A549 (cell line): ENCODE results near the gene RAET1L. TPM values are rescaled to one million over a fixed set of nuclear protein-coding genes. Genes with fewer than 3 reads are reported as not detected.
"Not testable (repeated sequence)": the region's sequence is repeated elsewhere in the genome, so short reads cannot be mapped to it uniquely, and the experiment has no call there.

Source experiments
- ATAC-seq, 2 experiments: fragments of 200-7000 bp in 1 of 2; fragments of >200 bp in 1 of 2; cut with Nextera tagmentation in 1 of 2; cut with Tn5 transposase in 1 of 2; 3 replicates each; pipeline versions ENCODE4 v1.8.0 to v1.9.1; 2018 to 2020; ENCODE audit warnings: mild to moderate bottlenecking in 1 of 2, moderate library complexity in 1 of 2
- CTCF ChIA-PET: fragments of 300-600 bp; sonication (Branson Sonifier 250); formaldehyde crosslinking; extraction: SDS; loops from one replicate; lab custom pipeline; 2021; ENCODE audit warnings: antibody characterized with exemption, inconsistent platforms; lab: Yijun Ruan, JAX
- POLR2A ChIA-PET: fragments of 350-600 bp; formaldehyde crosslinking; extraction: SDS; loops from one replicate; lab custom pipeline; 2021; ENCODE audit warnings: antibody characterized with exemption, inconsistent platforms; lab: Yijun Ruan, JAX
- DNase-seq, 2 experiments: peaks; one replicate each; pipeline versions ENCODE4 v3.0.0 to v3.0.0-alpha.2; 2011 to 2016; ENCODE audit warnings: low read depth in 1 of 2, low spot score in 1 of 2
- FAIRE-seq: peaks from 2 replicates; lab custom pipeline; 2011; peaks lifted over from hg19 to GRCh38; lab: Jason Lieb, UNC
- H3K27ac ChIP-seq, 2 experiments: fragments of >200 bp; sonication (Bioruptor Twin); formaldehyde crosslinking; 3 replicates each; pipeline ENCODE4 v1.5.1; 2016 to 2017
- H3K4me1 ChIP-seq: fragments of >200 bp; sonication (Bioruptor Twin); formaldehyde crosslinking; 3 replicates; pipeline ENCODE4 v1.6.1; 2016
- H3K4me2 ChIP-seq: fragments of >200 bp; sonication (Bioruptor Twin); formaldehyde crosslinking; 3 replicates; pipeline ENCODE4 v1.6.1; 2016
- H3K4me3 ChIP-seq: fragments of >200 bp; sonication (Bioruptor Twin); formaldehyde crosslinking; 3 replicates; pipeline ENCODE4 v1.5.1; 2016
- H3K9me3 ChIP-seq: fragments of >200 bp; sonication (Bioruptor Twin); formaldehyde crosslinking; 3 replicates; pipeline ENCODE4 v1.6.1; 2016
- BCL3 ChIP-seq: fragments of >200 bp; sonication (Bioruptor Twin); formaldehyde crosslinking; IDR thresholded peaks from 3 replicates; pipeline ENCODE4 v1.6.1; 2016
- CBX2 ChIP-seq: fragments of 200-600 bp; sonication (generic); IDR thresholded peaks from 2 replicates; pipeline ENCODE4 v1.6.1; 2016; ENCODE audit warnings: low read depth, mild to moderate bottlenecking, borderline replicate concordance
- CHD2 ChIP-seq: fragments of 150-350 bp; IDR thresholded peaks from 2 replicates; pipeline ENCODE4 v1.6.1; 2014; ENCODE audit warnings: low read length; ENCODE audit not compliant: partially characterized antibody
- CHD4 ChIP-seq: fragments of 200-600 bp; sonication (generic); IDR thresholded peaks from 2 replicates; pipeline ENCODE4 v1.6.1; 2016; ENCODE audit warnings: antibody characterized with exemption, mild to moderate bottlenecking, borderline replicate concordance
- CTCF ChIP-seq: fragments of >200 bp; sonication (Bioruptor Twin); formaldehyde crosslinking; IDR thresholded peaks from 3 replicates; pipeline ENCODE4 v1.5.1; 2016
- EHF ChIP-seq: fragments of 250-450 bp; sonication (Bioruptor Pico); IDR thresholded peaks from 2 replicates; pipeline ENCODE4 v1.5.0; 2020; ENCODE audit warnings: mild to moderate bottlenecking
- ESRRA ChIP-seq: fragments of 150-350 bp; IDR thresholded peaks from 2 replicates; pipeline ENCODE4 v1.6.1; 2014; ENCODE audit warnings: mild to moderate bottlenecking, low read length, borderline replicate concordance
- FOSL2 ChIP-seq, 2 experiments: fragments of 450-650 bp in 1 of 2; fragments of >200 bp in 1 of 2; sonication (Bioruptor Twin) in 1 of 2; formaldehyde crosslinking; IDR thresholded peaks; 2 replicates each; pipeline versions ENCODE4 v1.5.0 to v1.6.1; 2016 to 2020; ENCODE audit warnings: mild to moderate bottlenecking in 1 of 2, moderate library complexity in 1 of 2
- GATA3 ChIP-seq: IDR thresholded peaks from 2 replicates; pipeline ENCODE4 v1.6.1; 2012; ENCODE audit warnings: borderline replicate concordance
- HMGXB4 ChIP-seq: fragments of 250-450 bp; sonication (Bioruptor Pico); IDR thresholded peaks from 2 replicates; pipeline ENCODE4 v1.5.0; 2021; ENCODE audit warnings: mild to moderate bottlenecking, moderate library complexity, borderline replicate concordance
- HOXB13 ChIP-seq: fragments of 250-450 bp; sonication (Bioruptor Pico); IDR thresholded peaks from 2 replicates; pipeline ENCODE4 v1.5.0; 2020; ENCODE audit warnings: low read depth, mild to moderate bottlenecking, moderate library complexity
- JUNB ChIP-seq: fragments of >200 bp; sonication (Bioruptor Twin); formaldehyde crosslinking; IDR thresholded peaks from 2 replicates; pipeline ENCODE4 v1.6.1; 2016
- KDM1A ChIP-seq: fragments of 200-600 bp; sonication (generic); IDR thresholded peaks from 2 replicates; pipeline ENCODE4 v1.6.1; 2016; ENCODE audit warnings: low read depth, mild to moderate bottlenecking
- KDM5A ChIP-seq: fragments of 200-600 bp; sonication (generic); IDR thresholded peaks from 2 replicates; pipeline ENCODE4 v1.6.1; 2016; ENCODE audit warnings: antibody characterized with exemption, mild to moderate bottlenecking
- RNF2 ChIP-seq: fragments of 200-600 bp; sonication (generic); IDR thresholded peaks from 2 replicates; pipeline ENCODE4 v1.6.1; 2016; ENCODE audit warnings: low read depth, mild to moderate bottlenecking, antibody characterized with exemption, moderate library complexity, borderline replicate concordance
- TFCP2L1 ChIP-seq: fragments of 250-450 bp; sonication (Bioruptor Pico); IDR thresholded peaks from 2 replicates; pipeline ENCODE4 v1.5.0; 2021; ENCODE audit warnings: mild to moderate bottlenecking
- TP53 ChIP-seq: fragments of 250-450 bp; sonication (Bioruptor Pico); IDR thresholded peaks from 2 replicates; pipeline ENCODE4 v1.5.0; 2021; ENCODE audit warnings: mild to moderate bottlenecking, moderate library complexity
- ZC3H11A ChIP-seq: fragments of 450-650 bp; IDR thresholded peaks from 2 replicates; pipeline ENCODE4 v1.6.1; 2014; ENCODE audit warnings: antibody characterized with exemption, mild to moderate bottlenecking
- ZSCAN20 ChIP-seq: fragments of 250-450 bp; sonication (Bioruptor Pico); IDR thresholded peaks from 2 replicates; pipeline ENCODE4 v1.8.0; 2022; ENCODE audit warnings: mild to moderate bottlenecking, moderate library complexity
- WGBS: methylation state at CpG from one replicate; pipeline ENCODE4 v1.1.6; 2017; ENCODE audit errors: missing lambda C conversion rate; 5-methylcytosine and 5-hydroxymethylcytosine counted together
- polyA minus RNA-seq: library from RNA; depleted of rRNA, polyadenylated mRNA; stranded (reverse); fragments of >200 nt; gene quantifications from 2 replicates; pipeline ENCODE4 v1.2.3, GENCODE V29; 2011; rRNA and poly(A)+ RNA removed
- polyA plus RNA-seq, 4 experiments: library from polyadenylated mRNA; depleted of rRNA in 3 of 4; stranded (reverse); fragments of >200 nt; fragmentation: RNase III in 1 of 4; extraction: RNeasy Plus Mini Kit Qiagen cat#74134 plus additional on column Dnase treatment in 1 of 4; gene quantifications; 2 replicates in 3 of 4; 3 replicates in 1 of 4; pipeline ENCODE4 v1.2.3, GENCODE V29; 2011 to 2017

RAET1L gene, protein sequence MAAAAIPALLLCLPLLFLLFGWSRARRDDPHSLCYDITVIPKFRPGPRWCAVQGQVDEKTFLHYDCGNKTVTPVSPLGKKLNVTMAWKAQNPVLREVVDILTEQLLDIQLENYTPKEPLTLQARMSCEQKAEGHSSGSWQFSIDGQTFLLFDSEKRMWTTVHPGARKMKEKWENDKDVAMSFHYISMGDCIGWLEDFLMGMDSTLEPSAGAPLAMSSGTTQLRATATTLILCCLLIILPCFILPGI
- polyA plus RNA-seq (2011; rRNA removed) = 0.09 TPM in 1 of 2 replicates, not detected in the other
- polyA plus RNA-seq (2012; cell fraction: cytosol; rRNA removed) = 0.09 TPM in 1 of 2 replicates, not detected in the other
- 0.06 TPM in 1 of 2 replicates, not detected in the other for polyA plus RNA-seq (2012; cell fraction: nucleus; rRNA removed)
- polyA plus RNA-seq (2017; fragmentation: RNase III; extraction: RNeasy Plus Mini Kit Qiagen cat#74134 plus additional on column Dnase treatment) = 0.18 to 0.22 TPM in 2 of 3 replicates, not detected in the other
- polyA minus RNA-seq = not detected in 2 replicates

- Histone ChIP-seq H3K4me2 (peak within 1 kb of the TSS; percentile 80), H3K9me3 (no peaks in the 10 kb centered on the region), H3K27ac (peak within 1 kb of the TSS; percentile 42 to 63; a peak in 4 of 6 replicates), H3K4me1 (peaks cover 11% of the 10 kb centered on the region; the same call in 1 of the 3 replicates), H3K4me3 (peak within 1 kb of the TSS; percentile 34)
- no peak for FAIRE-seq
- DNase-seq = peak; percentile 17 to 50
- ChIA-PET POLR2A (no interaction called here), CTCF (interaction anchor here (1.7 kb wide), 1 partner anchor 8 kb away, joined by 7 read pairs; no protein-coding TSS in a partner anchor)
- TF ChIP-seq CTCF (no peak), RNF2 (no peak), BCL3 (no peak), KDM1A (no peak), FOSL2 (IDR thresholded peaks at IDR 0.05) (no peak), FOSL2 (CRISPR knock-in tag; IDR thresholded peaks at IDR 0.05) (no peak), TP53 (CRISPR knock-in tag) (no peak), HMGXB4 (CRISPR knock-in tag) (no peak), EHF (no peak)
- ATAC-seq = peak; percentile 62 to 79
- WGBS = 32% methylated on average over 29 of the region's 36 CpGs
These were observed at the start of gene RAET1L for GRCh38 chr6:150025201-150025917. Gene RAET1L (minus strand): TSS chr6:150025532. CDS start chr6:150025471, 61 bp downstream.

DNA sequence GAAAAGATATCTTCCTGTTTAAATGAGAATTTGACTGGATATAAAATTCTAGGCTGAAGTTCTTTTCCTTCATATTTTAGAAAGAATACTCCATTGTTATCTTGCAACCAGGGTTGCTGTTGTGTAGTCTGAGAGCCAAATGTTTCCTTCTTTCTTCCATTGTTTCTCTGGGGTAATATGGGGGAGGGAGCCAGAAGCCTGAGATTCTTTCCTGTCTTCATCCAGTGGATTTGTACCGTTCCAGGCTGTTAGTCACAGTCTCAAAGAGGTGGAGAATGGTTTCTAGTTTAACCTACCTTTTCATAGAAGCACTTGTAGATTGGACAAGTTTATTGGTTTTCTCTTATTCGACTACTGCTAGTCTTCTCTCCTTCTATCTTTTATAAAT is 49.7 kb upstream of the RAET1L start:
- no peak overlapping the region for H3K27ac ChIP-seq
- H3K4me3 ChIP-seq = no peak overlapping the region
- H3K4me1 ChIP-seq = peaks cover 21% of the 10 kb centered on the region
- POLR2A ChIA-PET = no interaction called here
- CTCF ChIA-PET = interaction anchor here (1.0 to 1.5 kb wide), 2 partner anchors 11 to 262 kb away, joined by 3 read pairs; no protein-coding TSS in a partner anchor
- ATAC-seq = no peak
- WGBS = 47% methylated on average over 2 of the region's 2 CpGs
- H3K4me2 ChIP-seq = no peak overlapping the region
- FAIRE-seq = no peak
- DNase-seq = no peak
- TF ChIP-seq ESRRA (no peak), CHD2 (no peak), HMGXB4 (CRISPR knock-in tag) (no peak), ZC3H11A (no peak), JUNB (no peak), CBX2 (no peak), GATA3 (no peak), RNF2 (no peak), TFCP2L1 (no peak), KDM5A (no peak), CHD4 (no peak), ZSCAN20 (CRISPR knock-in tag) (no peak), HOXB13 (CRISPR knock-in tag) (no peak)
- H3K9me3 ChIP-seq = no peaks in the 10 kb centered on the region

DNA sequence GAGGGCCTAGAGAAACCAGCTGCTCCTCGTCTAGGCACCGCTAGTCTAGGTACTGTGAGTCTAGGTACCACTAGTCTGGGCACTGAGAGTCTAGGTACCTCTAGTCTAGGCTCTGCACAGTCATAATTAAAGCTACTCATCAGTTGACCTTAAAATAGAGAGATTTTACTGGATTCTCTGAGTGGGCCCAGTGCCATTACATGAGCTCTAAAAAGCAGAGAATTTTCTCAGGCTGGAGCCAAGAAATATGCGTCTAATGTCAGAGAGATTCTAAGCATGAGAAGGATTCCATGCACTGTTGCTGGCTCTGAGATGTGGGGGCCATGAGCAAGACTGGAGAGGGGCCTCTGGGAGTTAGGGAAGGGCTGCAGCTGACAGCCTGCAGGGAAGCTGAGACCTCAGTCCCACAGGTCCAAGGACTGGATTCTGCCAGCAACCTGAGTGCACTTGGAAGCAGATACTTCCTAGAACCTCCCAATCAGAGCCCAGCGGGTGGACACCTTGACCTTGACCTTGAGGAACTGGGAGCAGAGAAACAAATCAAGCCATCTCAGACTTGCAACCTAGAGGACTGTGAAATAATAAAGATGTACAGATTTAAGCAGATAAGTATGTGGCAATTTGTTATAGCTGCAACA is 49.2 kb upstream of the RAET1L start:
- DNase-seq, H3K4me3 ChIP-seq, H3K4me2 ChIP-seq, ATAC-seq, H3K27ac ChIP-seq, POLR2A ChIA-PET, H3K9me3 ChIP-seq, FAIRE-seq: not testable (repeated sequence)
- 80% methylated on average over 4 of the region's 4 CpGs for WGBS
- CTCF ChIA-PET = interaction anchor here (1.0 to 1.5 kb wide), 2 partner anchors 11 to 262 kb away, joined by 3 read pairs; no protein-coding TSS in a partner anchor
- peaks cover 21% of the 10 kb centered on the region for H3K4me1 ChIP-seq
